ENCODE data around the gene AP1S3.

AP1S3 gene

GRCh38 chr2:223813329-223813728, 24.1 kb downstream of the AP1S3 start:
- DNase-seq (ENCODE audit: low read depth): no peak
- no peak overlapping the region for H3K4me3 ChIP-seq (ENCODE audit: low read depth, low read length)
- TF ChIP-seq CTCF (IDR thresholded peaks at IDR 0.05; ENCODE audit: low read depth, low read length, missing control alignments): no peak

- no peak for DNase-seq (ENCODE audit: low read depth)
- H3K4me3 ChIP-seq (ENCODE audit: low read depth, low read length): no peak overlapping the region
- TF ChIP-seq CTCF (IDR thresholded peaks at IDR 0.05; ENCODE audit: low read depth, low read length, missing control alignments): no peak
Observed at GRCh38 chr2:223811757-223812156, 25.6 kb downstream of the AP1S3 start.

GRCh38 chr2:223805008-223805407, 32.4 kb downstream of the AP1S3 start:
- no peak for TF ChIP-seq CTCF (IDR thresholded peaks at IDR 0.05; ENCODE audit: low read depth, low read length, missing control alignments)
- H3K4me3 ChIP-seq (ENCODE audit: low read depth, low read length): peak overlapping the region; percentile 16; the same call in 1 of the 2 replicates
- DNase-seq (ENCODE audit: low read depth): no peak

- TF ChIP-seq CTCF (IDR thresholded peaks at IDR 0.05; ENCODE audit: low read depth, low read length, missing control alignments): no peak
- DNase-seq (ENCODE audit: low read depth): no peak
- no peak overlapping the region for H3K4me3 ChIP-seq (ENCODE audit: low read depth, low read length)
Observed at GRCh38 chr2:223801736-223802135, 35.6 kb downstream of the AP1S3 start.

- DNase-seq (ENCODE audit: low read depth): no peak
- TF ChIP-seq CTCF (IDR thresholded peaks at IDR 0.05; ENCODE audit: low read depth, low read length, missing control alignments): no peak
- H3K4me3 ChIP-seq (ENCODE audit: low read depth, low read length): no peak overlapping the region
Observed at GRCh38 chr2:223800908-223801307, 36.5 kb downstream of the AP1S3 start.

GRCh38 chr2:223797811-223798721, 39.3 kb downstream of the AP1S3 start:
- TF ChIP-seq CTCF (IDR thresholded peaks at IDR 0.05; ENCODE audit: low read depth, low read length, missing control alignments): peak; percentile 14
- DNase-seq (ENCODE audit: low read depth): peak; percentile 79
- H3K4me3 ChIP-seq (ENCODE audit: low read depth, low read length): no peak overlapping the region

- no peak overlapping the region for H3K4me3 ChIP-seq (ENCODE audit: low read depth, low read length)
- DNase-seq (ENCODE audit: low read depth): no peak
Observed at GRCh38 chr2:223797037-223797436, 40.3 kb downstream of the AP1S3 start.

More at GRCh38 chr2:223797037-223797436, 40.3 kb downstream of the AP1S3 start:
- TF ChIP-seq CTCF (IDR thresholded peaks at IDR 0.05; ENCODE audit: low read depth, low read length, missing control alignments): no peak
